GM06990 (cell line): ENCODE results near the gene SEMG2.

Source experiments
- DNase-seq: peaks from one replicate; pipeline ENCODE4 v3.0.0-alpha.2; 2011; ENCODE audit not compliant: insufficient read length; ENCODE audit errors: extremely low read depth
- H3K27me3 ChIP-seq: replicated peaks from 2 replicates; pipeline ENCODE4 v1.6.0; 2011; ENCODE audit warnings: low read length; ENCODE audit not compliant: control insufficient read depth, insufficient read depth
- H3K36me3 ChIP-seq: 2 replicates; pipeline ENCODE4 v1.5.1; 2011; ENCODE audit warnings: low read length; ENCODE audit not compliant: control insufficient read depth, insufficient read depth
- H3K4me3 ChIP-seq: replicated peaks from 2 replicates; pipeline ENCODE4 v1.5.1; 2011; ENCODE audit warnings: low read depth, mild to moderate bottlenecking, control low read depth, low read length
- CTCF ChIP-seq: IDR thresholded peaks from 2 replicates; pipeline ENCODE4 v1.5.1; 2011; ENCODE audit warnings: low read length, control low read depth, mild to moderate bottlenecking, inconsistent platforms; ENCODE audit not compliant: insufficient read depth, poor library complexity, severe bottlenecking

Gene SEMG2

GRCh38 chr20:45193331-45193730 is 27.8 kb upstream of the SEMG2 start:
- TF ChIP-seq CTCF, result no peak
- no peaks in the 10 kb centered on the region for H3K27me3 ChIP-seq
- no peak for DNase-seq
- H3K4me3 ChIP-seq, result no peak overlapping the region
- H3K36me3 ChIP-seq, result no peaks in the 10 kb centered on the region

- Histone ChIP-seq H3K36me3 (no peaks in the 10 kb centered on the region), H3K4me3 (no peak within 1 kb of the TSS), H3K27me3 (no peaks in the 10 kb centered on the region)
- DNase-seq, result no peak
- TF ChIP-seq CTCF, result no peak
These were observed 14.4 kb upstream of the SEMG2 start, which contains the start of gene SEMG1 for GRCh38 chr20:45206725-45207124. Gene SEMG1 (plus strand): TSS chr20:45207033. CDS start chr20:45207054, 21 bp downstream.

DNA sequence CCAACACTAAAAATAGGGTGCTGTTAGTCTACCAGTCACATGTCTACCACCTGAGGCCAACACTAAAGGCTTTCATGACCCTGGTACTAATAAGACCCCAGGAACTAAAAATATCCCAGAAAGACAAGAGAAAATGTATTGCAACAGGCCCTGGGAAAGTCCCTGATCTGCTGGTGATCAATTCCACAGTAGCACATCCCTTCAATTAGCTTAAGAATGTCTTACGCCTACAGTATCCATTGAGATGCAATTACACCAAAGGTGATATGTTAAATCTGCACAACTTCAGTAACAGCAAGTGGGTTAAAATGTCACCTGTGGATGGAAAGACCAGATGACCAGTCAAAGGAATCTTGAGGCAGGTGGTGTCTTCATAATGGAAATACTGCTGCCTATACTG is 11.2 kb upstream of the SEMG2 start:
- Histone ChIP-seq H3K27me3 (no peaks in the 10 kb centered on the region), H3K36me3 (no peaks in the 10 kb centered on the region), H3K4me3 (no peak overlapping the region)
- no peak for DNase-seq
- no peak for TF ChIP-seq CTCF

DNA sequence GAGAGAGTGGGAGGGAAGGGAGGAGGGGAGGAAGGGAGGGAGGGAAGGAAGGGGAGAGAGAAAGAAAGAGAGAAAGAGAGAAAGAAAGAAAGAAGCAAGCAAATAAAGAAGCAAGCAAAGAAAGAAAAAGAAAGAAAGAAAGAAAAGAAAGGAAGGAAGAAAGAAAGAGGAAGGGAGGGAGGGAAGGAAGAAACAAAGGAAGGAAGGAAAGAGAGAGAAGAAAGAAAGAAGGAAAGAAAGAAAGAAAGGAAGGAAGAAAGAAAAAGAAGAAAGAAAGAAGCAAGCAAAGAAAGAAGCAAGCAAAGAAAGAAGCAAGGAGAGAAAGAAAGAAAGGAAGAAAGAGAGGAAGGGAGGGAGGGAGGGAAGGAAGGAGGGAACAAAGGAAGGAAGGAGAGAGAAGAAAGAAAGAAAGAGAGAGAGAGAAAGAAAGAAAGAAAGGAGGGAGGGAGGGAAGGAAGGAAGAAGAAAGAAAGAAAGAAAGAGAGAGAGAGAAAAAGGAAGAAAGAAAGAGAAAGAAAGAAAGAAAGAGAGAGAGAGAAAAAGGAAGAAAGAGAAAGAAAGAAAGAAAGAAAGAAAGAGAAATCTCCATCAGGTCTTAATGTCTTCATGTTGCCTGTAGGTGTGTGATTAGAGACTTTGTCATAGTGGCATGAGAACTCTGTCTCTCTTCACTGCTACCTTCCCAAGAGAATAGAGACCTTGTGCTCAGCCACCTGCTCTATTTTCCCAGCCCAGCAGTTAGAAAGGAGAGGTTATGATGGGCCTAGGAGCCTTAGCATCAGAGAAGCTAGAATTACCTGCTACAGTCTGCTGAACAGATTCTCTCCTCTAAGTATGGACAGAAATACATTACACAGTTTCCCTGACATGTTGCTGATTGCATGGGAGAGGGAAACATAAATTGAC is 9.4 kb upstream of the SEMG2 start:
- TF ChIP-seq CTCF, result no peak
- no peaks in the 10 kb centered on the region for H3K27me3 ChIP-seq
- no peak overlapping the region for H3K4me3 ChIP-seq
- H3K36me3 ChIP-seq, result no peaks in the 10 kb centered on the region
- DNase-seq, result no peak

GRCh38 chr20:45212836-45213235 is 8.3 kb upstream of the SEMG2 start:
- no peak for TF ChIP-seq CTCF
- no peaks in the 10 kb centered on the region for H3K36me3 ChIP-seq
- H3K4me3 ChIP-seq, result no peak overlapping the region
- no peak for DNase-seq
- no peaks in the 10 kb centered on the region for H3K27me3 ChIP-seq
